ENCODE results near the gene CAMK2D.

- no peak for TF ChIP-seq CTCF (conservative IDR thresholded peaks at IDR 0.05; ENCODE audit: low read depth, low read length)
- TF ChIP-seq EZH2 (IDR thresholded peaks at IDR 0.05; ENCODE audit: low read length, unreplicated experiment), result no peak
- TF ChIP-seq EZH2phosphoT487 (IDR thresholded peaks at IDR 0.05; ENCODE audit: borderline replicate concordance, low read length), result no peak
These were observed 288.7 kb downstream of the CAMK2D start for GRCh38 chr4:113472864-113473263.
